Activated CD8-positive, alpha-beta memory T cell treated with anti-CD3 and anti-CD28 coated beads, Interleukin-2, amount 50 U/mL, for 4 hours (primary cell): ENCODE results near the gene ENTPD6.

Experiments
- DNase-seq: peaks from one replicate; pipeline ENCODE4 v3.0.0-alpha.2; 2020

Gene ENTPD6

GRCh38 chr20:25209911-25210310 is 14.4 kb downstream of the ENTPD6 start:
- no peak for DNase-seq

GRCh38 chr20:25211273-25211672 is 15.8 kb downstream of the ENTPD6 start:
- DNase-seq, result no peak

GRCh38 chr20:25212242-25212641 is 16.7 kb downstream of the ENTPD6 start:
- DNase-seq, result no peak

GRCh38 chr20:25213566-25214425 is 18.3 kb downstream of the ENTPD6 start:
- no peak for DNase-seq

GRCh38 chr20:25214426-25214790 is 18.9 kb downstream of the ENTPD6 start:
- no peak for DNase-seq

GRCh38 chr20:25214819-25215218 is 19.3 kb downstream of the ENTPD6 start:
- DNase-seq, result no peak

- DNase-seq, result no peak
Observed at GRCh38 chr20:25215521-25215920, 20.0 kb downstream of the ENTPD6 start.

- no peak for DNase-seq
Observed at GRCh38 chr20:25216199-25216945, 20.9 kb downstream of the ENTPD6 start.

GRCh38 chr20:25217161-25218108 is 21.9 kb downstream of the ENTPD6 start:
- no peak for DNase-seq

- no peak for DNase-seq
Observed at GRCh38 chr20:25218109-25218486, 22.6 kb downstream of the ENTPD6 start.

- DNase-seq, result no peak
Observed at GRCh38 chr20:25218492-25218891, 23.0 kb downstream of the ENTPD6 start.

- no peak for DNase-seq
Observed at GRCh38 chr20:25219365-25219764, 23.9 kb downstream of the ENTPD6 start.

- no peak for DNase-seq
Observed at GRCh38 chr20:25220021-25220730, 24.7 kb downstream of the ENTPD6 start.

- no peak for DNase-seq
Observed at GRCh38 chr20:25220810-25221591, 25.5 kb downstream of the ENTPD6 start.

- DNase-seq, result no peak
Observed at GRCh38 chr20:25221592-25222460, 26.3 kb downstream of the ENTPD6 start.

GRCh38 chr20:25222461-25223178 is 27.1 kb downstream of the ENTPD6 start:
- DNase-seq, result no peak

- no peak for DNase-seq
Observed at GRCh38 chr20:25223179-25223661, 27.7 kb downstream of the ENTPD6 start.

- DNase-seq, result no peak
Observed at GRCh38 chr20:25223765-25224720, 28.5 kb downstream of the ENTPD6 start.
